GM12875 (cell line): ENCODE results near the gene ADGRV1.

ENCODE experiments used
- H3K4me3 ChIP-seq: one replicate; pipeline ENCODE4 v1.5.1; 2011; ENCODE audit warnings: low read depth, low read length, control low read depth
- TF ChIP-seq, protein P1 (sequence below): IDR thresholded peaks from 2 replicates; pipeline ENCODE4 v1.5.1; 2011; ENCODE audit warnings: low read depth, mild to moderate bottlenecking, control low read depth, inconsistent platforms, low read length, moderate library complexity, borderline replicate concordance; ENCODE audit not compliant: insufficient read depth

The ADGRV1 gene

GRCh38 chr5:91150636-91151035 is 592.0 kb downstream of the ADGRV1 start:
- TF ChIP-seq, protein P1, sequence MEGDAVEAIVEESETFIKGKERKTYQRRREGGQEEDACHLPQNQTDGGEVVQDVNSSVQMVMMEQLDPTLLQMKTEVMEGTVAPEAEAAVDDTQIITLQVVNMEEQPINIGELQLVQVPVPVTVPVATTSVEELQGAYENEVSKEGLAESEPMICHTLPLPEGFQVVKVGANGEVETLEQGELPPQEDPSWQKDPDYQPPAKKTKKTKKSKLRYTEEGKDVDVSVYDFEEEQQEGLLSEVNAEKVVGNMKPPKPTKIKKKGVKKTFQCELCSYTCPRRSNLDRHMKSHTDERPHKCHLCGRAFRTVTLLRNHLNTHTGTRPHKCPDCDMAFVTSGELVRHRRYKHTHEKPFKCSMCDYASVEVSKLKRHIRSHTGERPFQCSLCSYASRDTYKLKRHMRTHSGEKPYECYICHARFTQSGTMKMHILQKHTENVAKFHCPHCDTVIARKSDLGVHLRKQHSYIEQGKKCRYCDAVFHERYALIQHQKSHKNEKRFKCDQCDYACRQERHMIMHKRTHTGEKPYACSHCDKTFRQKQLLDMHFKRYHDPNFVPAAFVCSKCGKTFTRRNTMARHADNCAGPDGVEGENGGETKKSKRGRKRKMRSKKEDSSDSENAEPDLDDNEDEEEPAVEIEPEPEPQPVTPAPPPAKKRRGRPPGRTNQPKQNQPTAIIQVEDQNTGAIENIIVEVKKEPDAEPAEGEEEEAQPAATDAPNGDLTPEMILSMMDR, result no peak
- H3K4me3 ChIP-seq, result no peak overlapping the region

GRCh38 chr5:91151947-91152346 is 593.4 kb downstream of the ADGRV1 start:
- no peak overlapping the region for H3K4me3 ChIP-seq
- TF ChIP-seq, protein P1, result no peak

GRCh38 chr5:91154338-91154737 is 595.7 kb downstream of the ADGRV1 start:
- no peak overlapping the region for H3K4me3 ChIP-seq
- TF ChIP-seq, protein P1, result no peak

DNA sequence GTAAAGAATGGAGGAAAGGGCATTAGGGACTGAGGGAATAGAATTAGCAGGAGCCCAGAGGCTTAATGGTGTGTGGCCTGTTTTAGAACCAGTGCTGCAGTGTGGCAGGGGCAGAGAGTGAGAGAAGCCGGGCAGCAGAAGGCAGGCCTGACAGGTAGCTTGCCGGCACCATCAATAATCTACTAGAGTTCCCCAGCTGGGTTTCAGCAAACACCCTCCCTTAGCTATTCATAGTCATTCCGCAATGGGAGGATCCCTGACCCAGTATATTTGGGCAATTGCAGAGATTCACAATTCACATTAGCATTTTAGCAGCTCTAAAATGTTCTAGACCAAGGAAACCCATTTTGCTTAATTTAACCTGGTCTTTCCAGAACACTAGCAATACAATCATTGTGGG is 596.7 kb downstream of the ADGRV1 start:
- no peak overlapping the region for H3K4me3 ChIP-seq
- TF ChIP-seq, protein P1, result no peak

DNA sequence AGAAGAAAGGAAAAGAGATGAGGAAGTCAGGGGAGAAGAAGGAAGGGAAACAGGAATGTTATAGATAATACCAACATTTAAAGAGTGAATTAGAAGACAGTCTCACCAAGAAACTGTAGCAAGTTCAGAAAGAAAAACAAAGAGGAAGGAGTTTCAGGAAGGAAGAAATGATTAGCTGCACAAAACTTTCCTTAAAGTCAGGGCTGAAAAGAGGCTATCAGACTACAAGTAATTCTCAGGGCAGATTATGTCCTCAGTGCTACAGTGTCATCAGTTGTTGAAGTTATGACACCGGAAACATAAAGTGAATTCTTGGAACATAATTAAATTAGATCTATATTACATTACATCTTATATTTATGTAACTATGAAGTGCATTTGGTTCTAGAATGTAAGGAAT is 597.6 kb downstream of the ADGRV1 start:
- TF ChIP-seq, protein P1, result no peak
- H3K4me3 ChIP-seq, result no peak overlapping the region

DNA sequence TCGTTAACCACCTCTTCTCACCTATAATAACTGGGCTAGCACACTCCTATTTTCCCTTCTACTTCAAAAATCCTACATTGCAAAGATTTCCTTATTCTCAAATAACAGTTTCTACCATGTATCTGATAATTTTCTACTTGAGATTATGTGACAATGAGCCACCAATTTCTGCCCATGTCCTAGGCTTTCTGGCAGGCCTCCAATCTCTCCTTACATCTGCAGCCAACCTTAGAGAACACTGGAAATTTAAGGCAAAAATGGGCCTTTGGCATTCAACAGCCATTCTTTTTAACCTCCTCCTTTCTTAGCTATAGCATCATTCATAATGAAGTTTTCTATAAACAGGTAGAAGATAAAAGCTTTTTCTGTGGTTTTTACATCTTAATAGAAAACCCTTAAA is 599.4 kb downstream of the ADGRV1 start:
- no peak overlapping the region for H3K4me3 ChIP-seq
- TF ChIP-seq, protein P1, result no peak

- TF ChIP-seq, protein P1, result no peak
- H3K4me3 ChIP-seq, result no peak overlapping the region
These were observed 601.0 kb downstream of the ADGRV1 start for GRCh38 chr5:91159647-91160046.
